GM06990 (cell line): ENCODE results near the gene CCSER2.

Experiments used
- DNase-seq: peaks from one replicate; pipeline ENCODE4 v3.0.0-alpha.2; 2011; ENCODE audit not compliant: insufficient read length; ENCODE audit errors: extremely low read depth
- H3K27me3 ChIP-seq: replicated peaks from 2 replicates; pipeline ENCODE4 v1.6.0; 2011; ENCODE audit warnings: low read length; ENCODE audit not compliant: control insufficient read depth, insufficient read depth
- H3K36me3 ChIP-seq: 2 replicates; pipeline ENCODE4 v1.5.1; 2011; ENCODE audit warnings: low read length; ENCODE audit not compliant: control insufficient read depth, insufficient read depth
- H3K4me3 ChIP-seq: replicated peaks from 2 replicates; pipeline ENCODE4 v1.5.1; 2011; ENCODE audit warnings: low read depth, mild to moderate bottlenecking, control low read depth, low read length
- TF ChIP-seq, protein P1 (sequence below): IDR thresholded peaks from 2 replicates; pipeline ENCODE4 v1.5.1; 2011; ENCODE audit warnings: low read length, control low read depth, mild to moderate bottlenecking, inconsistent platforms; ENCODE audit not compliant: insufficient read depth, poor library complexity, severe bottlenecking

CCSER2 gene

GRCh38 chr10:84551437-84552120 lies 223.2 kb downstream of the CCSER2 start:
- no peaks in the 10 kb centered on the region for H3K36me3 ChIP-seq
- no peak for DNase-seq
- H3K27me3 ChIP-seq, result peaks cover 3% of the 10 kb centered on the region
- no peak overlapping the region for H3K4me3 ChIP-seq
- TF ChIP-seq, protein P1, sequence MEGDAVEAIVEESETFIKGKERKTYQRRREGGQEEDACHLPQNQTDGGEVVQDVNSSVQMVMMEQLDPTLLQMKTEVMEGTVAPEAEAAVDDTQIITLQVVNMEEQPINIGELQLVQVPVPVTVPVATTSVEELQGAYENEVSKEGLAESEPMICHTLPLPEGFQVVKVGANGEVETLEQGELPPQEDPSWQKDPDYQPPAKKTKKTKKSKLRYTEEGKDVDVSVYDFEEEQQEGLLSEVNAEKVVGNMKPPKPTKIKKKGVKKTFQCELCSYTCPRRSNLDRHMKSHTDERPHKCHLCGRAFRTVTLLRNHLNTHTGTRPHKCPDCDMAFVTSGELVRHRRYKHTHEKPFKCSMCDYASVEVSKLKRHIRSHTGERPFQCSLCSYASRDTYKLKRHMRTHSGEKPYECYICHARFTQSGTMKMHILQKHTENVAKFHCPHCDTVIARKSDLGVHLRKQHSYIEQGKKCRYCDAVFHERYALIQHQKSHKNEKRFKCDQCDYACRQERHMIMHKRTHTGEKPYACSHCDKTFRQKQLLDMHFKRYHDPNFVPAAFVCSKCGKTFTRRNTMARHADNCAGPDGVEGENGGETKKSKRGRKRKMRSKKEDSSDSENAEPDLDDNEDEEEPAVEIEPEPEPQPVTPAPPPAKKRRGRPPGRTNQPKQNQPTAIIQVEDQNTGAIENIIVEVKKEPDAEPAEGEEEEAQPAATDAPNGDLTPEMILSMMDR, result no peak

DNA sequence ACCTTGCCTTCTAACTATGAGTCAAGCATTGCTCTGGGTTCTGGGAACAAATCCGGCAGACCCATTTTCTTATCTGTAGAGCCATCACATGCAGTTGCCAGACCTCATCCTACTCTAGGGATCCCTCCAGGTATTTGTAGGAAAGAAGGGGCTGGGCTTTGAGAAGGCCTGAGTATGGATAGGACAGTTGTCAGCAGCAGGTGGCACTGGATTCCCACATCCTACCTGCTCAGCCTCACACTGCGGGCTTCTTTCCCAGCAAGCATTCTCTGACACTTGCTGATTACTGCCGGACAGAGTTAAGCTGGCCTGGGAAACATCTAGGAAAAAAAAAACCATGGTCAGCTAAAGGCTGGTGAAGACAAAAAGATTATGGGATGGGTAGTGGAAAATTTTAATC lies 224.1 kb downstream of the CCSER2 start:
- Histone ChIP-seq H3K36me3 (no peaks in the 10 kb centered on the region), H3K27me3 (peaks cover 3% of the 10 kb centered on the region), H3K4me3 (no peak overlapping the region)
- TF ChIP-seq, protein P1, result no peak
- no peak for DNase-seq

- TF ChIP-seq, protein P1, result no peak
- Histone ChIP-seq H3K36me3 (no peaks in the 10 kb centered on the region), H3K27me3 (no peaks in the 10 kb centered on the region), H3K4me3 (no peak overlapping the region)
- DNase-seq, result no peak
These were observed 234.2 kb downstream of the CCSER2 start for GRCh38 chr10:84562592-84562991.

DNA sequence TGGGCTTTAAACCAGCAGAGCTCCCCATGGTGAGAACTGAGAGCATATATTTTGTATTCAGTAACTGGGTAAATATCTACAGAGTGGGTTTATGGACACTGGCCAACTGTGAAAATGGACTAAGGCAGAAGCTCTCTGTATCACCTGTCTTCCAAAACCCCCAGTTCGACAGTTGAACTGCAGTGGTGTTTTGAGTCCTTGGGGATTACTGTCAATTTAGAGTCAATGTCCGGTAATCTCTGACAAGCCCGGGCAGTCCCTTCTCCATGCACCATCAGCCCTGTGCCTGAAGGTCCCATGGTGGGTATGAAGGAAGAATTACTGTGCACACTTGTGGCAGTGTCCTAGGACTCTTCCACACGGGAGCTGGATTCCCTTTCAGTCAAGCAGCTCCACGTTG lies 235.0 kb downstream of the CCSER2 start:
- no peak for DNase-seq
- H3K27me3 ChIP-seq, result no peaks in the 10 kb centered on the region
- H3K4me3 ChIP-seq, result no peak overlapping the region
- TF ChIP-seq, protein P1, result no peak
- no peaks in the 10 kb centered on the region for H3K36me3 ChIP-seq

DNA sequence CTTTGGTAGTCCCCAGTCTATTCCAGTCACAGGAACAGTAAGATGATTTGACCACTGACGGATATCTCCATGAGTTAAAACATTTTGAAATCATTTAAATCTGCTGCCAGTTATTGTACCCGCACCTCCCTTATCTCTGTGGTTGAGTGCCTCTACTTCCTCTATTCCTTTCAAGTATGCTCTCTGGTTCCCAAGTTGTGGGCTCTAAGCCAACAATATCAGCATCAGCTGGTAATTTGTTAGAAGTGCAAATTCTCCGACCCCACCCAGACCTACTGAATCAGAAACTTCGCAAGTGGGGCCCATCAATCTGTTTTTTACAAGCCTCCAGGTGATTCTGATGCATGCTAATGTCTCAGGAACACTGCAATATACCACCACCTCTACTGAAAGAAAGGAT lies 235.5 kb downstream of the CCSER2 start:
- no peaks in the 10 kb centered on the region for H3K36me3 ChIP-seq

More for the DNA sequence above, 235.5 kb downstream of the CCSER2 start:
- TF ChIP-seq, protein P1, result no peak
- Histone ChIP-seq H3K4me3 (no peak overlapping the region), H3K27me3 (no peaks in the 10 kb centered on the region)
- no peak for DNase-seq
